Measurements from ENCODE around the gene BCL3.

The BCL3 gene

GRCh38 chr19:44800461-44800860 lies 52.0 kb downstream of the BCL3 start (continued):
- no peak for TF ChIP-seq ZNF274 (IDR thresholded peaks at IDR 0.05; ENCODE audit: low read length)
- TF ChIP-seq ZNF274 (tag by site-specific recombination; IDR thresholded peaks at IDR 0.05; ENCODE audit: borderline replicate concordance): no peak
- TF ChIP-seq TRIM28 (IDR thresholded peaks at IDR 0.05; ENCODE audit: borderline replicate concordance, low read length): no peak
- no peak for TF ChIP-seq ZBTB21 (tag by site-specific recombination; IDR thresholded peaks at IDR 0.05)
- TF ChIP-seq ZNF157 (tag by site-specific recombination; IDR thresholded peaks at IDR 0.05): no peak
- peak; percentile 38; the same call in 1 of the 2 replicates for TF ChIP-seq GLIS1 (tag by site-specific recombination; IDR thresholded peaks at IDR 0.05)
- no peak for TF ChIP-seq ZNF785 (tag by site-specific recombination; IDR thresholded peaks at IDR 0.05)
- TF ChIP-seq ZNF350 (tag by site-specific recombination; IDR thresholded peaks at IDR 0.05): no peak
- no peak for TF ChIP-seq ZNF558 (tag by site-specific recombination; IDR thresholded peaks at IDR 0.05)
- no peak for TF ChIP-seq ZNF639 (tag by site-specific recombination; IDR thresholded peaks at IDR 0.05)
- no peak for TF ChIP-seq ZNF416 (tag by site-specific recombination; IDR thresholded peaks at IDR 0.05)
- TF ChIP-seq ZNF366 (tag by site-specific recombination; conservative IDR thresholded peaks at IDR 0.05): no peak
- TF ChIP-seq ZBTB8A (tag by site-specific recombination; IDR thresholded peaks at IDR 0.05): no peak
- TF ChIP-seq ZNF701 (tag by site-specific recombination; IDR thresholded peaks at IDR 0.05): no peak
- TF ChIP-seq ZSCAN5A (tag by site-specific recombination; IDR thresholded peaks at IDR 0.05): no peak
- no peak for TF ChIP-seq IKZF3 (tag by site-specific recombination; IDR thresholded peaks at IDR 0.05)
- TF ChIP-seq ZNF518A (tag by site-specific recombination; conservative IDR thresholded peaks at IDR 0.05; ENCODE audit: low read depth): no peak
- TF ChIP-seq OVOL3 (tag by site-specific recombination; IDR thresholded peaks at IDR 0.05): no peak
- no peak for TF ChIP-seq ZNF354C (tag by site-specific recombination; IDR thresholded peaks at IDR 0.05; ENCODE audit: borderline replicate concordance, low read depth)
- no peak for TF ChIP-seq ZNF202 (tag by site-specific recombination; IDR thresholded peaks at IDR 0.05; ENCODE audit: borderline replicate concordance)
- no peak for TF ChIP-seq GLI2 (tag by site-specific recombination; IDR thresholded peaks at IDR 0.05; ENCODE audit: borderline replicate concordance, low read depth)
